OCI-LY7 (cell line): ENCODE results near the gene CHD1. TPM values are rescaled to one million over a fixed set of nuclear protein-coding genes. Genes with fewer than 3 reads are reported as not detected.
A peak's percentile ranks its signal among the peaks of the same experiment; 100 is the strongest.

Experiments used
- Bru-seq: library from RNA; stranded (reverse); fragments of 400-500 nt; gene quantifications from one replicate; lab custom pipeline; 2021; lab: Mats Ljungman, UMichigan
- BruChase-seq, 2 experiments: library from RNA; stranded (reverse); fragments of 400-500 nt; gene quantifications; one replicate each; lab custom pipeline; 2021; lab: Mats Ljungman, UMichigan
- BruUV-seq: library from RNA; stranded (reverse); fragments of 400-500 nt; replicated peaks from 2 replicates; lab custom pipeline; 2021; lab: Mats Ljungman, UMichigan
- CTCF ChIA-PET: fragments of 300-600 bp; sonication (Branson Sonifier 250); formaldehyde crosslinking; loops from one replicate; lab custom pipeline; 2022; ENCODE audit warnings: antibody characterized with exemption; ENCODE audit not compliant: unreplicated experiment; lab: Charles Lee
- POLR2A ChIA-PET: fragments of 300-600 bp; sonication (Branson Sonifier 250); formaldehyde crosslinking; loops from one replicate; lab custom pipeline; 2022; ENCODE audit warnings: antibody characterized with exemption; lab: Charles Lee
- DNase-seq: peaks from one replicate; pipeline ENCODE4 v3.0.0-alpha.2; 2015; ENCODE audit warnings: low spot score
- H2AFZ ChIP-seq: fragments of 200-600 bp; sonication (generic), shearing (Covaris generic); 2 replicates; pipeline ENCODE4 v1.6.1; 2014; ENCODE audit warnings: mild to moderate bottlenecking, antibody characterized with exemption, low read length, moderate library complexity
- H3K27ac ChIP-seq: fragments of 200-600 bp; sonication (generic); 2 replicates; pipeline ENCODE4 v1.5.1; 2014; ENCODE audit warnings: mixed run types, low read depth, mild to moderate bottlenecking, moderate library complexity, low read length, inconsistent platforms; ENCODE audit not compliant: poor library complexity, severe bottlenecking
- H3K36me3 ChIP-seq: fragments of 200-600 bp; sonication (generic); 2 replicates; pipeline ENCODE4 v1.6.1; 2014; ENCODE audit warnings: mild to moderate bottlenecking, antibody characterized with exemption, low read length, moderate library complexity, mixed read lengths; ENCODE audit not compliant: insufficient read depth
- H3K4me1 ChIP-seq: fragments of 200-600 bp; sonication (generic); 2 replicates; pipeline ENCODE4 v1.5.1; 2014; ENCODE audit warnings: mild to moderate bottlenecking, low read length; ENCODE audit not compliant: insufficient read depth, poor library complexity, severe bottlenecking
- H3K4me2 ChIP-seq: fragments of 200-600 bp; sonication (generic); 2 replicates; pipeline ENCODE4 v1.6.1; 2014; ENCODE audit warnings: mild to moderate bottlenecking, low read length
- H3K4me3 ChIP-seq: fragments of 200-600 bp; sonication (generic); 2 replicates; pipeline ENCODE4 v1.5.1; 2014; ENCODE audit warnings: mild to moderate bottlenecking, low read depth, low read length; ENCODE audit not compliant: poor library complexity, severe bottlenecking
- H3K79me2 ChIP-seq: fragments of 200-600 bp; sonication (generic); 2 replicates; pipeline ENCODE4 v1.6.1; 2016; ENCODE audit warnings: low read depth, mild to moderate bottlenecking, low read length, moderate library complexity, mixed read lengths; ENCODE audit not compliant: insufficient read depth
- H3K9me2 ChIP-seq: fragments of 200-600 bp; sonication (generic); 2 replicates; pipeline ENCODE4 v1.6.1; 2016; ENCODE audit warnings: mild to moderate bottlenecking, low read length, mixed read lengths; ENCODE audit not compliant: insufficient read depth
- H3K9me3 ChIP-seq: fragments of 200-600 bp; sonication (generic); 2 replicates; pipeline ENCODE4 v1.6.1; 2014; ENCODE audit warnings: mild to moderate bottlenecking, mixed run types, low read length, mixed read lengths
- H4K20me1 ChIP-seq: fragments of 200-600 bp; sonication (generic); 2 replicates; pipeline ENCODE4 v1.6.1; 2014; ENCODE audit warnings: mild to moderate bottlenecking, antibody characterized with exemption, low read length, moderate library complexity, mixed read lengths; ENCODE audit not compliant: insufficient read depth
- EZH2phosphoT487 ChIP-seq: fragments of 200-600 bp; sonication (generic); IDR thresholded peaks from 2 replicates; pipeline ENCODE4 v1.6.1; 2018; ENCODE audit warnings: low read depth, borderline replicate concordance, mild to moderate bottlenecking, mixed run types, antibody characterized with exemption, low read length, moderate library complexity, mixed read lengths
- intact Hi-C: fragments of 100-400 bp; cut with micrococcal nuclease; formaldehyde crosslinking; loops from one replicate; pipeline ENCODE4 v1.10.0; 2022; ENCODE audit not compliant: unreplicated experiment
- long read RNA-seq: library from polyadenylated mRNA; stranded (forward); transcript quantifications from one replicate; pipeline ENCODE4 v2.0.0, GENCODE V29; 2022
- total RNA-seq, 2 experiments: library from RNA; depleted of rRNA in 1 of 2; stranded (reverse); fragments of >200 nt in 1 of 2; shearing (Covaris generic) in 1 of 2; gene quantifications; 2 replicates each; pipeline ENCODE4 v1.2.3, GENCODE V29; 2014 to 2022
- TF ChIP-seq, protein P1 (sequence below): fragments of 200-600 bp; sonication (generic); conservative IDR thresholded peaks from 2 replicates; pipeline ENCODE4 v1.5.1; 2014; ENCODE audit warnings: mild to moderate bottlenecking, antibody characterized with exemption, low read length, moderate library complexity, mixed read lengths

Gene CHD1
- total RNA-seq (2014; rRNA removed; shearing (Covaris generic)), result 10.3 and 23.3 TPM in 2 replicates
- 8.3 and 8.7 TPM in 2 replicates for total RNA-seq (2022)
- percentile 58 among the genes with signal in this experiment for Bru-seq, nascent RNA
- BruChase-seq, experiment 1, labeled RNA remaining after a 6-hour chase, result percentile 48 among the genes with signal in this experiment
- percentile 61 among the genes with signal in this experiment for BruChase-seq, experiment 2, labeled RNA remaining after a 2-hour chase
- long read RNA-seq, full-length matches to known transcripts, result 3 of 6 reads
- long read RNA-seq, partial matches to known transcripts, result 3 of 6 reads
- long read RNA-seq, other reads (novel, unspliced or antisense), result 0 of 6 reads

DNA sequence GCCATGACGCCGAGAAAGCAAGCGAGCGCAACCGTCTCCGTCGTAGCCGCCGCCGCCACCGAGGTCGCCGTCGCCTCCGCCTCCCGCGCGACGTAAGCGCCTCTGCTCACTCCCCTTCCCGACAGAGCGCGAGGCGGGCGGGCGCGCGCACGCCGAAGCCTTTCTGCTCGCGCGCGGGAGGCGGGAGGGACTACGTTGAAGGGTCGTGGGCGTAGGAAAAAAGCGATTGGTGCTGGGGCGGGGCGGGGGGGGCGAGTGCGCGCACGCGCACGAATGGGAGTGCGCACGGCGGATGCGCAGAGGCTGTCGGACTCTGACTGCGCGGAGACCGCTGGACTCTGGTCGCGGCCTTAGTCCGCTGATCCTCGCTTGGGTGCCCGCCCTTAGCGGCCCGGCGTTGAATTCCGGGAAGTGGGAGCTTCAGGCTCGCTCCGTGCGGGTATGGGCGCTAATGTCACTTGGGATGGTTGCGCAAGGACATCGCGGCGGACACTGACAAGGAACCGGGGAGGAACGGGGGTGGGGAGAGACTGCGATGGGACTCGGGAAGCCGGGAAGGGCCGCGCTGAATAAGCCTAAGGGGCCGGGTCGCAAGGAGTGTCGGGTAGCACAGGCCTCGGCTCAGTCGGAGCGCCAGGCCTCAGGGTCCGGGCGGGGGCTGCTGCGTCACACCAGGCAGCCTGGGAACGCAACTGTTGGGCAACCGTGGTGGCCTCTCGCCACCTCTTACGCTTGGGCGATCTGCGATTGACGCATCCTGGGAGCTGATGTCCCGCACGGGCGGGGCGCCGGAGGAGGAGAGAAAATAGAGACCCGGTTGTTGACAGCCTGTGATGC, at the start of gene CHD1:
CHD1 (minus strand) TSS at position 135 of the 837 bp plus-strand sequence. CDS start 2,621 bp downstream, outside the sequence.
- intact Hi-C loops, result loop anchor here (1.0 to 10.0 kb wide), 4 partner anchors 98 to 1976 kb away; partner anchors contain the start of genes RGMB, RIOK2 and ST8SIA4
- H2AFZ ChIP-seq, result peak within 1 kb of the TSS; percentile 92
- no TSS peak for BruUV-seq
- peak; percentile 94 for DNase-seq
- H3K27ac ChIP-seq, result no peak within 1 kb of the TSS
- peak within 1 kb of the TSS; percentile 91 for H3K4me2 ChIP-seq
- no peaks in the 10 kb centered on the region for H3K9me2 ChIP-seq
- ChIA-PET CTCF (no interaction called here), POLR2A (interaction anchor here (0.7 to 1.4 kb wide), 2 partner anchors 16 to 19 kb away, joined by 3 read pairs; no protein-coding TSS in a partner anchor)
- peaks cover 31% of the 10 kb centered on the region for H4K20me1 ChIP-seq
- H3K9me3 ChIP-seq, result no peaks in the 10 kb centered on the region
- H3K4me1 ChIP-seq, result peaks cover 4% of the 10 kb centered on the region
- H3K4me3 ChIP-seq, result peak within 1 kb of the TSS; percentile 76
- H3K36me3 ChIP-seq, result no peaks in the 10 kb centered on the region
- no peaks in the 10 kb centered on the region for H3K79me2 ChIP-seq
- TF ChIP-seq, protein P1, sequence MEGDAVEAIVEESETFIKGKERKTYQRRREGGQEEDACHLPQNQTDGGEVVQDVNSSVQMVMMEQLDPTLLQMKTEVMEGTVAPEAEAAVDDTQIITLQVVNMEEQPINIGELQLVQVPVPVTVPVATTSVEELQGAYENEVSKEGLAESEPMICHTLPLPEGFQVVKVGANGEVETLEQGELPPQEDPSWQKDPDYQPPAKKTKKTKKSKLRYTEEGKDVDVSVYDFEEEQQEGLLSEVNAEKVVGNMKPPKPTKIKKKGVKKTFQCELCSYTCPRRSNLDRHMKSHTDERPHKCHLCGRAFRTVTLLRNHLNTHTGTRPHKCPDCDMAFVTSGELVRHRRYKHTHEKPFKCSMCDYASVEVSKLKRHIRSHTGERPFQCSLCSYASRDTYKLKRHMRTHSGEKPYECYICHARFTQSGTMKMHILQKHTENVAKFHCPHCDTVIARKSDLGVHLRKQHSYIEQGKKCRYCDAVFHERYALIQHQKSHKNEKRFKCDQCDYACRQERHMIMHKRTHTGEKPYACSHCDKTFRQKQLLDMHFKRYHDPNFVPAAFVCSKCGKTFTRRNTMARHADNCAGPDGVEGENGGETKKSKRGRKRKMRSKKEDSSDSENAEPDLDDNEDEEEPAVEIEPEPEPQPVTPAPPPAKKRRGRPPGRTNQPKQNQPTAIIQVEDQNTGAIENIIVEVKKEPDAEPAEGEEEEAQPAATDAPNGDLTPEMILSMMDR, result no peak
- TF ChIP-seq EZH2phosphoT487, result no peak

DNA sequence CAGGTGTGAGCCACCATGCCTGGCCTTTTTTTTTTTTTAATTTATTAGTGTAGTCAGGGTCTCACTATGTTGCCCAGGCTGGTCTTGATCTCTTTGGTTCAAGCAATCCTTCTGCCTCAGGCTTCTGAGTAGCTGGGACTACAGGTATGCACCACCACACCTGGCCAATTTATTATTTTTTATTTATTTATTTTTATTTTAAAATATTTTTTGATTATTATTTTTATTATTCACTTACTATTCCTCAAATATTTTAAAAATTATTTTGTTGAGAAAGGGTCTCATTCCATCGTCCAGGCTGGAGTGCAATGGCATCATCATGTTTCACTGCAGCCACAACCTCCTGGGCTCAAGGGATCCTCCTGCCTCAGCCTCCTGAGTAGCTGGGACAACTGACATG, 49.7 kb upstream of the CHD1 start:
- no TSS peak for BruUV-seq
- Histone ChIP-seq H3K4me1 (no peaks in the 10 kb centered on the region), H3K9me2 (no peaks in the 10 kb centered on the region), H4K20me1 (no peaks in the 10 kb centered on the region), H3K79me2 (no peaks in the 10 kb centered on the region), H3K9me3 (no peaks in the 10 kb centered on the region), H3K27ac (no peak overlapping the region), H3K4me3 (no peak overlapping the region), H3K36me3 (no peaks in the 10 kb centered on the region), H3K4me2 (no peak overlapping the region), H2AFZ (no peak overlapping the region)
- CTCF ChIA-PET, result no interaction called here
- POLR2A ChIA-PET, result no interaction called here
- TF ChIP-seq, protein P1, result no peak
- no peak for TF ChIP-seq EZH2phosphoT487
- no peak for DNase-seq
- intact Hi-C loops, result no loop called here
